Endometrium (tissue), 2 donors: ENCODE results near the gene TRMT61B.

Experiments used
- FAIRE-seq: peaks from 2 replicates; lab custom pipeline; 2012; peaks lifted over from hg19 to GRCh38; lab: Jason Lieb, UNC
- donor health status: control.
- donor health status: control.

TRMT61B gene

DNA sequence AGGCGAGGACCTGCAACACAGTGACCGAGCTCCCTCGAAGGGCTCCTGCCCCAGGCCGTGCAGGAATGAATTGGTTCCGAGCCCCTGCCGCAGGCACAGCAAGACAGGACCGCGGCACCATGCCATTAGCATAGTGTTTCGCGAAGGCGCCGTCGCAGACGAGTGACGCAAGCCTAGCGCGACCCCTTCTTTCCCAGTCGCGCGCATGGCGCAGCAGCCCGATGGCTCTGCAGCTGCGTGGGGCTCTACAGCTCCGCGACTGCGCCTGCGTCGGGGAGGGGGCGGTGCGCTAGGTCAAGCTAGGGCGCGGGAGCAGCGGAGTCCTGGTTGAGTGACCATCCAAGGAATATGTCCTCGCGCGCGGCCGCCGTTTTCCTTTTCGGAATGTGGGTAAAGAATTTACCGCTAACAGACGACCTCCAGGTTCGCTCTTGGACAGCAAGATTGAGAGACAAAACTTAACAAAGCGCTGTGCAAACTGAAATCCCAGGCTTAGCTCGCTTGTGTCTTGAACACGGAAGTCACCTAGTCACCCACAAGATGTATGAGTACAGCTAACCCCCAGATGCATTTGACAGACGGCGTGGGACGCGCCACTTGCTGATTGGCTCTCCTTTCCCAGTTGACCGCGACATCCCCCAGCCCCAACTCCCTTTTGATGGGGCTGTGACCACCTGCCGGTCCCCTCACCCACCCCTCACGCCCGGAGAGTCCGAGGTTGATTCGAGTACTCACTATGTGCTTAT, at the start of gene TRMT61B:
Gene TRMT61B (minus strand): TSS at position 164 of the 746 bp plus-strand sequence. CDS start 32 bp downstream, at position 132.
- FAIRE-seq = no peak

DNA sequence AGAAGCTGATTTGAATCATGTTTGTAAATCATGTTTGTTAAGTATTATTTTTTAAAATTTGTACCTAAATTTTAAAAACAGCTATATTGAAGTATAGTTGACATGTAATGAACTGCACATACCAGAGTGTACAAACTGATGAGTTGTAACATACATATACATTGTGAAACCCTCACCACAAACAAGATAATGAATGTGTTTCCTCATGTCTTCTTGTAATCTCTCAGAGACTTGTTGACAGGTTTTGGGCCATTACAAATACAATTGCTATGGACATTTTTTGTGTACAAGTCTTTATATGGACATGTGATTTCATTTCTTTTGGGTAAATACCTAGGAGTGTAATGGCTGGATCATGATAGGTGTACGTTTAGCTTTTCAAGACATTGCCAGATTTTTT, 45.8 kb upstream of the TRMT61B start:
- FAIRE-seq = no peak

DNA sequence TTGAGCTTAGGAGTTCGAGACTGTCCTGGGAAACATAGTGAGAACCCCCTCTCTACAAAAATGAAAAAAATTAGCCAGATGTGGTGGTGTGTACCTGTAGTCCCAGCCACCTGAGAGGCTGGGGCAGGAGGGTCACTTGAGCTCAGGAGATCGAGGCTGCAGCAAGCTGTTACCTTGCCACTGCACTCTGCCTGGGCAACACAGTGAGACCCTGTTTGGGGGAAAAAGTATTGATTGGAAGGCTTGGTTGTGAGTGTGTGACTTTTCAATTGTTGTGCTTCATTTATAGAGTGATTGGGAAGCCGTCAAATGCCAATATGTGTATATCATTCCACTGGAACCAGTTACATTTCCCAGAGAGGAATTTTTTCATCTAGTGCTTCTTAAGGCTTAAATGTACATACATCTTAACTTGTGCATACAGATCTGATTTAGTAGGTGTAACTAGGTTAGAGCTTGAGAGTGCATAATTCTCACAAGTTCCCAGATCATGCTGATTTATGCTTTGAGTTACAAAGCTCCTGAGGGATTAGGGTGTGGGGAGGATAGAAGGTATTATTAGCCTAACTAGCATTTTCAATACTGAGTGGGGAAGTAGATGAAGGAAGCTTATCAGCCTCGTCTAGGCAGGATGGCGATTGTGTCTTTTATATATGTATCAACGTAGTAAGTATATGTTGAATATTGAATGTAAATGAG, 39.7 kb upstream of the TRMT61B start:
- no peak for FAIRE-seq

DNA sequence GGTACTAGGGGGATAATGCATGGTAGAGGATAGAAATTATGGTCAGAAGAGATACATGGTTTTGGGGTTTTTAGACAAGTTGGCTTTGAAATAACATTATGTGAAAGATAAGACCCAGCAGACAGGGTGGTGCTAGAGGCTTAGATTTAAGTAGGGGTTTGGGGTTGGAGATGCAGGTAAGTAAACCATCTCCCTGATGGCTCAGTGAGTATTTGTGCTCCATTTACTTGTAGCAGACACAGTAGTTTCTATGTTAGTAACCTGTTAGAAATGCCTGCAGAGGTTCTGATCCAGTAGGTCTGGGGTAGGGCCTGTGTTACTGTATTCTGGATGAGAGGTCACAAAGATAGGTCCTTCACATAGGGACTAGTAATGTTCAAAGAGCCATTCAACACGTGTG, 38.1 kb upstream of the TRMT61B start:
- FAIRE-seq = no peak

DNA sequence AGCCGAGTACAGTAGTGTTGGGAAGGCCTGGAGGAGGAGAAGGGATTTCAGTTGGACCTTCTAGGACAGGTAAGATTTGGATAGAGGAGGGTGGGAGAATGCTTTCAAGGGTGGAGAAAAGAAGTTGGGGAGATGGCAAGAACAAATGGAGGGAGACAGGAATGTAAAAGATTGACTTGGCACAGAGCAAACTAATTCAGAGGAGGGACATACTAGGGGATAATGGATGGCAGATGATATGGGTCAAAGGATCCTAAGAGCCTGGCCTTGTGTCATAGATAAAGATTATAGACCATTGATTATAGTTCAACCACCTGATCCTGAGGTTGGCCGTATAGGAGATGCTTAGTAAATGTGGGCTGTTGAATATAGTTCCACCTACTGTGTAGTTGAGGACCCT, 36.7 kb upstream of the TRMT61B start:
- FAIRE-seq = no peak

DNA sequence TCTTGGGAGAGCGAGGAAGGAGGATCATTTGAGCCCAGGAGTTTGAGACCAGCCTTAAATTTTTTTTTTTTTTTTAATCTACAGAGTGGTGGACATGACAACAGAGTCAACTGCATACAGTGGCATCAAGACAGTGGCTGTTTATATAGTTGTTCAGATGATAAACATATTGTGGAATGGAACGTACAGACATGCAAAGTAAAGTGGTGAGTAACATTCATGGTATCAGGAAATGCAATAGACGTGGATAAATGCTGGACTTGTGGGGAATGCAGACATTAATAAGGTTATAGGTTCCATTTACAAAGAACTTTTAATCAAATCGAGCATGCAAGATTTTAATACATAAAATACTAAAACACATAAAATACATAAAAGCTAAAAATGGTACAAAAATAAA, 36.3 kb upstream of the TRMT61B start:
- no peak for FAIRE-seq

DNA sequence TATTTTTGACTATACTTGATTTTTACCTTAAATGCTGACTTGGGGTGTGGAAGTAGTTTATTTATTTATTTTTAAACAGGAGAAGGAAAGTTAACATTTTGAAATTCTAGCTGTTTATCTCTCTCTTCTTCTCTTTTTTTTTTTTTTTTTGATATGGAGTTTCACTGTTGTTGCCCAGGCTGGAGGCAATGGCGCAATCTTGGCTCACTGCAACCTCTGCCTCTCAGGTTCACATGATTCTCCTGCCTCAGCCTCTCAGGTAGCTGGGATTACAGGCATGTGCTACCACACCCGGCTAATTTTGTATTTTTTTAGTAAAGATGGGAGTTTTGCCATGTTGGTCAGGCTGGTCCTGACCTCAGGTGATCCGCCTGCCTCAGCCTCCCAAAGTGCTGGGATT, 35.4 kb upstream of the TRMT61B start:
- no peak for FAIRE-seq

DNA sequence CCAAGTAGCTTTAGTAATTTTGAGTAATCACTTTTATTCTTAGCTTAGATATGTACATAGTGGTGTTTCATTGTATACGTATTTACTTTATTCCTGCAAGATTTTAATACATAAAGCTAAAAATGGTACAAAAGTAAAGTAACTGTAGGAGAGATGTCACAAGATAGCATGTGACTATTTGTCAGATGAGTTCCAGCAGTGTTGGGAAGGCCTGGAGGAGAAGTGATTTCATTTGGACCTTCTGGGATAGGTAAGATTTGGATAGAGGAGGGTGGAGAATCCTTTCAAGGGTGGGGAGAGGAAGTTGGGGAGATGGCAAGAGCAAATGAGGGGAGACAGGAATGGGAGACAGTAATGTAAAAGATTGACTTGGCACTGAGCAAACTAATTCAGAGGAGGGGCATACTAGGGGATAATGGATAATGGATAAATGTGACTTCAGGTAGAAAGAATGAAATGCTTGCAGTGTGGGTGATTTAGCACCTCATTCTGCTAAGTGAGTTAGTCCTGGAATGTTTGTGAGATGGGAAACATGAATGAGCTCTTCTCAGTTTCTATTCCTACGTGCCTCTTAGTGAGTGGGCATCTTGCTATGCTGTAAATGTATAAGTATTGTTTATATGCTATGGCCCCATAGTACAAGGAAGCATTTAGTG, 34.8 kb upstream of the TRMT61B start:
- no peak for FAIRE-seq

DNA sequence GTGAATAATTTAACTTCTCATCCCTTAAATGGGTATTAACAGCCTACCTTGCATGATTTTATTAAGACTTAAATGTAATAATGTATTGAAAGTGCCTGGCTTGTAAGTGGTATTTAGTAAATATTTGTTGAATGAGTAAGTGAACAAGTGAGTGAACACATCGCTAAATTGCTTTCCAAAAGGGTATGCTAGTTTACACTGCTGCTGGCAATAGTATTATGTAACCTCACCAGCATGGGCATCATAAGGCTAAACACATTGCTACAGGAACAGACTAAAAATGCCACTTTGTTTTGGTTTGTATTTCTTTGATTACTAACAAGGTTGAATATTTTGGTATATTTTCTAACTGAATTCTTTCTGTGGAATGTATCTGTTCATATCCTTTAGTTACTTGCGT, 34.2 kb upstream of the TRMT61B start:
- no peak for FAIRE-seq

DNA sequence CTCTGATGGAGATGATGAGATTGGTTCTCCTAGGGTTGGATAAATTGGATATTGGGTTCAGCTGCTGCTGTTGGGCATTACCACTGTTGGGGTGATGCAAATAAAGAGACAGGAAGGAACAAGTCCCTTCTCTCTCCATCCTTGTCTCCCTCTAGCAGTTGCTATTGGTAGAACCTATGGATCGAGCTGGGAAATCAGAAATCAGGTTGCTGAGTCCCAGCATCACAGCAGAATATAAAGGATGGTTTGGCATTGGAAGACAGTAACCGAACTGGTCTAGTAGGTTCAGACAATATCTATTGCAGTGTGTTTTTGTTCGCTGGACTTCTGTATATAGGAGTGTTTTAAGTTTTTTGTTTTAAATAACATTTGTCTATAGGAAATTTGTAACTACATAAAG, 32.5 kb upstream of the TRMT61B start:
- no peak for FAIRE-seq

DNA sequence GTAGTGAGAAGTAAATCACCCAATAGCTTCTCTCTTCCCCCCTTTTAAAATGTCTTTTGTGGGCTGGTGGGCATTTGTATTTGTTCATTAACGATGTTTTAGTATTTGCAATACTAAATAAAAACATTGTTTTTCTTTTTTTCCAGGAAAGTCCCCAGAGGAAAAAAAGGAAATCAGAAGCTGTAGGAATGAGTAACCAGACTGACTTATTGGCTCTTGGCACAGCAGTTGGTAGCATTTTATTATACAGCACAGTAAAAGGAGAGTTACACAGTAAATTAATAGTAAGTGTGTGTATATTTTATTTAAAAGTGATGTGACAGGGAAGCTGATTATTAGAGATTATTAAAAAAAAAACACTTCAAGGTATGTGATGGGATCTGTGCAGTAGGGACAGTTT, 31.7 kb upstream of the TRMT61B start:
- FAIRE-seq = no peak

DNA sequence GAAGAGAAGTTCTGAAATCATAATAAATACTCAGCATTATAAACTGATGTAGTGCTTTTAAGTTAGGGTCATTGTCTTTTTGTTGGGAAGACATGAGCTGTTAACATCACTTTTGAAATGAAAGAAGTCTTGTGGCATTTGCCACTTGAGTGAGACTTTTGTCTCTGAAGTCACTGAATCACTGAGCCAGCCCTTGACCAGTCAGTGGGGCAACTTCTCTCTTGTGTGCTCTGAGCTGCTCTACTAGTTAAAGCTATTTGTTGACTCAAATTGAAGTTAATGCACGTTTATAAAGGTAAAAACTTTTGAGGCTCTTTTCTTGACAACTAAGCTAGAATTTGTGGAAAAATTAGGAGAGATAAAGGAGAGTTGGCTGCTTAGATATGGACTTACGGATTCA, 31.1 kb upstream of the TRMT61B start:
- no peak for FAIRE-seq

DNA sequence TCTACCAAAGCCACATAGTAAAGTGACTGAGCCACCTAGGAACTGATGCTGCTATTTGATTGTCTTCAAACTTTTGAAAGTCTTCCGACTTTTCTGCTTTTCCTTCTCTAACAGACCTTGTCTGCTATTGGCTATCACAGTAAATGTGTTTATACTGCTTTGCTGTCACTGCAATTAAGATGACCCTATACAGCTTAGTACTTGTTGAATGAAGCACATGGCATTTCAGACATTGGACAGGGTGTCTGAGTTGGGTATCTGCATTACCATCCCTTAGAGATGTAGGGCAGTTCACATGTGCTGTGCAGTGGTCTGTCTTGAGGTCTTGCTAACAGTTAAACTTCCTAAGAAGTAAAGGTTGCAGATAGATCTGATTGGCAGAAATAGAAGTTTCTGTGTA, 27.9 kb upstream of the TRMT61B start:
- no peak for FAIRE-seq

DNA sequence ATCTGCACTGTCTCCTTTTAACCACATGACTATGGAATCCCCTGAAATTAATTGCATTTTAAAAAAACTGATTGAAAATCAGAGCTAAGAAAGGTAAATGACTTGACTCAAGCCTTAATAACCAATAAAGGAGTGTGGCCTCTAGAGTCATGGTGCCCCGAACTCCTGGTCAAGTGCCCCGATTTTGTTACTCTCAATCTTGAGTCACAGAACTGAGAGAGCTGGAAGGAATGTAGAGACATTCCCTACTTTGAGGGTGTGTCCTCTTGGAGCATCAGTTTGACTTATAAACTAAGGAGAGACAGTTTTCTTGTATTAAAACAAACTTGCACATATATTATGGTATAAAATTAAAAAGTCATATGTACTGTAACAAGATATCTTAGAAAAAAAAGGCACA, 26.8 kb upstream of the TRMT61B start:
- FAIRE-seq = no peak

DNA sequence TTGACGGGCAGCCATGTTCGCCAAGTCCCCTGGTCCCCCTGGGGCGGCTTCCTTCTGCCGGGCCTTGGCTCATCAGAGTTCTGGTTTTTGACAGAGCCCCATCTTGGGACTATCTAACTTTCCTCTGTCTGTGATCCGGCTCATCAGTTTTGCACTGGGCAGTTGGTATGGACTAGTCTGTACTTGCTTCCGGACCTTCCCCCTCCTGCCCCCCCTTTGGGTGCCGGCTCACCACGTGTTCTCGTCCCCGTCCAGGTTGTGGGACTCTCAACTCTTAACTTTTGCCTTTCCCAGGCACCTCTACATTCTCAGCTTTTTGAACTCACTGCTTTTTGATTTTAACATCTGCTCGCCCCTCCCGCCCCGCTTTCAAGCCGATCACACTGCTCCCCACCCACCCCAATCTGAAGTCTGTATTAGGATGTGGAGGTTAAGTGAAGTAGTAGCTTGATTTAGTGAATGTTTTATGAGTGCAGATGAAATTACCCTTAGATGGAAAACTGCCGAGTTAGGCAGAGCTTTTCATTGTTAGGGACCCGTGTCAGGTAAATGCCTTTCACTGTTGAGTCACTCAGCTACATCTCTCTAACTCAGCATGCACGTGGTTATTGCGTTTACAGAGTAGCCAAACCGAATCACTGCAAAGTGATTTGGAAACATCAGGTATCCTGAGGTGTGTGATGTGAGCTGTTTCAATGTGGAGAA, 25.2 kb upstream of the TRMT61B start:
- no peak for FAIRE-seq

DNA sequence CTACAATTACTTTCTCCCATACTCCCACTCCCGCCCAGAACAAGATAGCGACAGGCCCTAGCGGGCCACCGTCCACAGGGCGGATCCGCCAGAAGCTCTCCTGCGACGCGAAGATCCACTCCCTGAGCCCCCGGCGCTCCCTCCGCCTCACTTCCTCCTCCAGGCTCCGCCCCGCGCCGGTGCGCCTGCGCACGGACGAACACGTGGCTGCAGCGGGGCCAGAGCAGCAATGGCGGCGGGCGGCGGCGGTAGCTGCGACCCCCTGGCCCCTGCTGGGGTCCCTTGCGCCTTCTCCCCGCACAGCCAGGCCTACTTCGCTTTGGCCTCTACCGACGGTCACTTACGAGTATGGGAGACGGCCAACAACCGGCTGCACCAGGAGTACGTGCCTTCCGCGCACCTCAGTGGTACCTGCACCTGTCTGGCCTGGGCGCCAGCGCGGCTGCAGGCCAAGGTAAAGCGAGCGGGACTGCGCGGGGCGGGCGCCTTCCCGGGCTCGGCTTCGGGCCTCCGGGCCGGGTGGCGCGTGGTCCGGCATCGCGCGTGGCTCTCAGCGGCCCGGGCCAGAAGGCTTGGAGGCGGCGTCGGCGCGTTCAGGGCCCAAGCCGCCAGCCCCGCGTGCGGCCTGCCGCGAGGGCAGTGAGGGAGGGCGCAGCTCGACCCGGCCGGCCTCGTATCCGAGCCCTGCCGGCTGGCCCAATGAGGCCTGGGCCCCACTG, 24.5 kb upstream of the TRMT61B start, which contains the start of gene WDR43:
Gene WDR43 (plus strand): TSS at position 198 of the 719 bp plus-strand sequence. CDS start 32 bp downstream, at position 230.
- peak; percentile 75 for FAIRE-seq

DNA sequence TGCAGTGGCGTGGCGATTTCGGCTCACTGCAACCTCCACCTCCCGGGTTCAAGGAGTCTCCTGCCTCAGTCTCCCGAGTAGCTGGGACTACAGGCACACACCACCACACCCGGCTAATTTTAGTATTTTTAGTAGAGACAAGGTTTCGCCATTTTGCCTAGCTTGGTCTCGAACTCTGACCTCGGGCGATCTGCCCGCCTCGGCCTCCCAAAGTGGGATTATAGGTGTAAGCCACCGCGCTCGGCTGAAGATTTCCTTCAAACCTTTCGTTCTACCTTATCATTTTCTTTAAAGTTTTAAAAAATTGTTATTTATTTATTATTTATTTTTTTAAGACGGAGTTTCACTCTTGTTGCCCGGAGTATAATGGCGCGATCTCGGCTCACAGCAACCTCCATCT, 23.4 kb upstream of the TRMT61B start:
- FAIRE-seq = no peak

DNA sequence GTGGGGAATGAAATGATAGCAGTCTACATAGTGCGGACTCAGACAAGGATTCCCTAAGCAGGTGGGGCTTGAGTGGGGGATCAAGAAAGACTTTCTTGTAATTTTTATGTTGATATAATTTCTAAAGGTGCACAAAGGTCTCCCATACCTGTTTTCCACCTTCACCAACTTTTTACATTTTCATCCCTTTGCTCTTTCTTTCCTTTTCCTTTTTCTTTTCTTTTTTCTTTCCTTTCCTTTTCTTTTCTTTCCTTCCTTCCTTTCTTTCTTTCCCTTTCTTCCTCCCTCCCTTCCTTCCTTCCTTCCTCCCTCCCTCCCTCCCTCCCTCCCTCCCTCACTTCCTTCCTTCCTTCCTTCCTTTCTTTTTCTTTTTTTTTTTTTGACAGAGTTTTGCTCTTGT, 10.1 kb upstream of the TRMT61B start:
- no peak for FAIRE-seq

DNA sequence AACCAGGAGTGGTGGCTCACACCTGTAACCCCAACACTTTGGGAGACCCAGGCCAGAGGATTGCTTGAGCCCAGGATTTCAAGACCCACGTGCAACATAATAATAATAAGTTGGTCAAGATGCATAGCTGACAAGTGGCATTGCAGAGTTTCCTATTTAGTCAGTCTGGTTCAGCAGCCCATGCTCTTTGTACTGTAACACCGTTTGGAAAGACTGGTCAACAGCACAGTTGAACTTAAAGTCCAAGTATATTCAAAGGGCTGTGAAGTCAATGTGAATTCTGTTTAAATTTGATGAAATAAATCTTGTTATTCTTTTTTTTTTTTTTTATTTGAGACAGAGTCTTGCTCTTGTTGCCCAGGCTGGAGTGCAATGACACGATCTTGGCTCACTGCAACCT, 1.5 kb upstream of the TRMT61B start:
- no peak for FAIRE-seq

DNA sequence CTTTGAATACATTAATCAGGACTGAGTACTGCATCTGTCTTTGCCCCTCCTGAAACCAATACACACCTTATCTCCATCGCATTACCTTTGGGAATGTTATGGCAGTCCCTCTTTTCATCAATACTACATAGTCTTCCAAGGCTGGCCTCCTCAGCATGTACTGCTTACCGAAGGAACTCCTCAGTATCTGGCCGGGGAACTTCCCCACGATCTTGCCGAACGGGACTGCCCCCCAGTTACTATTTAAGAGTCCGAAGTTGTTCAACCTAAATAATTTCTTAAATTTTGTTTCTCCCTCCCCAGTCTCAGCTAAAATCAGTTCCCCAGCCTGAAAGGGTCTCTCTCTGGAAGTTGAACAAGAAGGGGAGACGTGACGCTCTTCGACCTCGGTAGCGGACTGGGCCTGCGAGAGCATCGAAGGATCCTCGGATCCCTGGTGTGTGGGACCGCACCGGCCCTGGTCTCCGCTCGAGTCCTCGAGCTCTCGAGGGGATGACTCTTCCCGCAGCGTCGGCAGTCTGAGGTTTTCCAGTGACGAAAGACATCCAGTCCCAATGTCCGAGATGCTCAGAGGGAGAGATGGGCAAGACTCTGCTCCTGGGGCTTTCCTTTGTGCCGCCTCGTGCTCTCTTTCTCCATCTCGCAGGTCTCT, 489 bp downstream of the TRMT61B start:
- no peak for FAIRE-seq

DNA sequence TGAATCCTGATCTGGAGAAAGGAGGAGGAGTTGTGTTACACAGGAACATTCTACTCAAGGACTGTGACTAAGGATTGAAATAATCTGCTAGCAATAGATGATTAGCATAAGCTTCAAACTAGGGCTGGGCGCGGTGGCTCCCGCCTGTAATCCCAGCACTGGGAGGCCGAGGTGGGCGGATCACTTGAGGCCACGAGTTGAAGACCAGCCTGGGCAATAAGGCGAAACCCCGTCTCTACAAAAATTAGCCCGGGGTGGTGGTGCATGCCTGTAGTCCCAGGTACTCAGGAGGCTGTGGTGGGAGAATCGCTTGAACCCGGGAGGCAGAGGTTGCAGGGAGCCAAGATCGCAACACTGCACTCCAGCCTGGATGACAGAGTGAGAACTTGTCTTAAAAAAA, 1.5 kb downstream of the TRMT61B start:
- FAIRE-seq = no peak
